Hematopoietic multipotent progenitor cell treated with erythropoietin and hydrocortisone succinate and interleukin-3 and kit ligand, for 6 days (in vitro differentiated cells): ENCODE data around the gene LINGO1.

Source experiments
- DNase-seq: peaks from one replicate; pipeline ENCODE4 v3.0.0-alpha.2; 2015

Gene LINGO1

DNA sequence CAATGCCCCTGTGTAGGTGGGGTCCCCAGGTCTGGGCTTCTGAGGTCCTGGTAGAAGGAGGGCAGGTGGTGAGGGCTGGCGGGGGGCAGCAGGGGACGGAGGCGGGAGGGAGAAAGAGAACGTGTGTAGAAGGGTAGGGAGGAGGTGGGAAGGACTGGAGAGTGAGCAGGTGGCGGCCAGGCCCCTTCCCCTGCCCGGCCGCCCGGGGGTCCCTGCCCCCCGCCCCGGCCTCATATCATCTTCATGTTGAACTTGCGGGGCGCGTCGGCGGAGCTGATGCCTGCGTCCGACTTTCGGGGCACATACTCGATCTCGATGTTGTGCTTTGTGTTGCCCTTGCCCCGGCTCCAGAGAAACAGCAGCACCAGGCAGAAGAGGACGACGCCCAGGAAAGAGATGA, 18.9 kb downstream of the LINGO1 start:
- DNase-seq: no peak

- no peak for DNase-seq
Observed at GRCh38 chr15:77612958-77613601, 19.6 kb downstream of the LINGO1 start.

GRCh38 chr15:77611767-77612166, 20.9 kb downstream of the LINGO1 start:
- no peak for DNase-seq

DNA sequence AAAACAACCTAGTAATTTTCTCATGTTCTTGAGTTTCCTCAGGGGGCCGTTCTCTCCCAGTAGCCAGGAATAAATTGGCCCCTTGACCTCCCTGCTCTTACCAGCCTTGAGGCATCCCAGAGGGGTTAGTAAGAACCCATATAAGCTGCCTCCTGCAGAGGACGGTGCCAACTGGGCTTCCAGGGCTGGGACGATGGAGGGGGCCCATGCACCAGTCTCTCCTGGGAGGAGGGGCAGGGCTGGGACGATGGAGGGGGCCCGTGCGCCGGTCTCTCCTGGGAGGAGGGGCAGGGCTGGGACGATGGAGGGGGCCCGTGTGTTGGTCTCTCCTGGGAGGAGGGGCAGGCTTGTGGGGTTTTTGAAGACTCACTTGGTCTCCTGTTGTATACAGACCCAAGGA, 22.0 kb downstream of the LINGO1 start:
- DNase-seq: no peak

- no peak for DNase-seq
Observed at GRCh38 chr15:77609558-77609957, 23.2 kb downstream of the LINGO1 start.

- DNase-seq: peak; percentile 90
Observed at GRCh38 chr15:77608774-77609173, 23.9 kb downstream of the LINGO1 start.

GRCh38 chr15:77607894-77608261, 24.8 kb downstream of the LINGO1 start:
- DNase-seq: peak; percentile 21

DNA sequence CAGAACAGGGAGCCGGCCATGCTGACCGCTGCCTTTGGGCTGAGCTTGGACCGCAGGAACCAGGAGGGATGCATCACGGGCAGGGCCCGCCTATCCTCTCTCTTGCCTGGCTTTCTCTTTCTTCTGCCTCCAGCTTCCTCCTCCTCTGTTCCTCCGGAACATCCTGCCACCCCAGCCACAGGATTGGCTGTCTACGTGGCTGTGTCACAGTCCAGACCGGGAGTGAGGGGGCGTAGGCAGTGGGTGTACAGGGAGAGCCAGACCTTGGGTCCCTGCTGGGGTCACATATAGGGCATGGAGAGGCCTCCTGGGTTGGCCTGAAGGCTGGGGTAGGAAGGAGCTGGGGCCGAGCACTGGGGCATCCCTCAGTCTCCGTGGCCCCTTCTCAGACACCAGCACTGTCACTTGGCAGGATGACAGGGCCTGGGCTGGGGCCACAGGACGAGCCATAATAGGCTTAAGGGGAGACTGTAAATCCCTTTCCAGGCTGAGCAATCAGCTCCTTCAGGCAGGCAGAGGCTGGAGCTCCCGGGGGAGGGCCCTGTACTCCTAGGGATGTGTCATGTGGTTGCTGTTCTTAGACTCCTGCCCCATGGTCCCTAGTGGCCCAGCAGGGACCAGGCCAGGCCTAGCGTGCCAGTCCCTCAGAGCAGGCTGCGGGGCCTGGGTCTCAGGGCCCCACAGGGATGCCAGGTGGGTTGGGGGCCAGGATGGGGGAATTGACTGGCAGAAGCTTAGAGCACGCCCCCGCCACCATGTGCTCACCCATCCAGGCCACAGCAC, 25.4 kb downstream of the LINGO1 start:
- no peak for DNase-seq

- DNase-seq: no peak
Observed at GRCh38 chr15:77606142-77607034, 26.3 kb downstream of the LINGO1 start.

- DNase-seq: no peak
Observed at GRCh38 chr15:77605547-77605946, 27.2 kb downstream of the LINGO1 start.

DNA sequence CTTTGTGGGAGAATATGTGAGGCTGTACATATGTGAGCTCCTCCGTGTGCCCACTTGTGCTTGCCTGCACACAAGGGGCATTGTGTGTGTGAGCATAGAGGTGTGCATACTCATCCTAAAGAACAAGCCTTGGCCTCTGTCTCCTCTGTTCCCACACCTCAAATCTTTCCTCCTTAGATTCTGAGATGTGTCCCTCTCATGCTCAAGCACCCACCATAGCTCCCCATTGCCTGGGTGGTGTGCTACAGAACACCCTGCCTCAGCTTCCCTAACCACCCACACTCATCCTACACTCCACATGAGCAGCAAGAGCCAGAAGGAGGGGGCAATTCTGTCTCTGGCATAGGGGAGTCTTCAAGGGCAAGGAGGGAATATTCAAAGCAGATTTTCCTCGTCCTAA, 27.7 kb downstream of the LINGO1 start:
- no peak for DNase-seq

DNA sequence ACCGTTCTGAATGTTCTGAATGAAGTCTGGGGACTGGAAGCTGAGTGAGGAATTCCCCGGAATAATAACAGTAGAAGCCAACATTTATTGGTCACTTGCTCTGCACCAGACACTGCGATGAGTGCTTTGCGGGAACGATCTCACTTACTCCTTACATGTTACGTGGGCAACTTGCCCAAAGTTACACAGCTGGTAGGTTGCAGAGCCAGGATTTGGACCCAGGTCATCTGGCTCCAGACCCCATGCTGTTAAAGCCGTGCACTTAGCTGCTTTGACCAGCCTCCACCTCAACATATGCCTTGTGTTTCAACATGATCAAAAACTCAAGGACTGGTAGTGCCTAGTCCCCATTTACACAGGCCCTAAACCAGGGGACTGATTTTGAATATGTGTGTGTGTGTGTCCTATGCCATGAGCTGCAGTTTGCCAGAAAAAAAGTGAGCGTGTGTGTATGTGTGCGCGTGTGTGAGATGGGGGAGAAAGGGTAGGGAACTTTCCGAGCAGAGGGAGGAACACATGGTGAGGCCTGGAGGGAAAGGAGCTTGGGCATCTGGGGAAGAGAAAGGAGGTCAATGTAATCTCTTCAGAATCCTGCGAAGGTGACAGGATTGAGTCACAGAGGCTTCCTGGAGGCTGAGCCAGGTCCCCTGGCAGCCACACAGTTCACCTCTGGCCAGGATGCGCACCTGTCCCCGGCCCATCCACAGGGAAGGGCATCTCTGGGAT, 28.9 kb downstream of the LINGO1 start:
- no peak for DNase-seq

DNA sequence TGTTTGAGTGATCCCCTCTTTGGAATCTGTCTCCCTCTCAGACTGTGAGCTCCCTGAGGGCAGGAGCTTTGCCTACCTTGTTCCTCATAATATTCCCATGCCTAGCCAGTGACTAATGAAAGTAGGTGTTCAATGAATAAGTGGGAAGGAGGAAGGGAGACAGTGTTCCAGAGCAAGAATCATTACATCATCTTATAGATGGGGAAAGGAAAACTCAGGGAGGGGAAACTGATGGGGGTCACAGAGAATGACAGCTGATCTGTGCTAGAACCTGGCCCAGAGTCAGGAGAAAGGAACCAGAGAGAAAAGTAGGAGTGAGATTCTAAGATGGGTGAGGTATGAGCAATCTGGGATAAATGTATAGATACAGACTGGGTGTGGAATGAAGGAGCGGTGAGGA, 29.9 kb downstream of the LINGO1 start:
- DNase-seq: no peak

DNA sequence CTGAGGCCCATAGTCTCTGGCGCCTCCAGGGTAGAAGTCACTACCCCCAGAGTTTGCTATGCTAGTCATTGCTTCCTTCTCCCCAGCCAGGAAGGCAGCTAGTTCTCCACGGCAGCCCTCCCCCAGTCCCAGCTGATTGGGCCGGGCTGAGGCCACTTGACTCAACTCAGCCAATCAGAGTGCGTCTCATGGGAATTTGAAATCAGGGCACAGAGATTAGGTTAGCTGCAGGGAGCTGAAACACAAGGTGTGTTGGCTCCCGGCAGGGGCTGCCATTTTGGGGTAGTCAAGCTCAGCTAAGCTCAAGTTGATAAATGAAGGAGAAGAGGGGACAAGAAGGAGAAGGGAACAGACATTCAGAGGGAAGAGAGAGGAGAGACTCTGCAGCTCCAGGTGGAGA, 32.8 kb downstream of the LINGO1 start:
- peak; percentile 34 for DNase-seq

DNA sequence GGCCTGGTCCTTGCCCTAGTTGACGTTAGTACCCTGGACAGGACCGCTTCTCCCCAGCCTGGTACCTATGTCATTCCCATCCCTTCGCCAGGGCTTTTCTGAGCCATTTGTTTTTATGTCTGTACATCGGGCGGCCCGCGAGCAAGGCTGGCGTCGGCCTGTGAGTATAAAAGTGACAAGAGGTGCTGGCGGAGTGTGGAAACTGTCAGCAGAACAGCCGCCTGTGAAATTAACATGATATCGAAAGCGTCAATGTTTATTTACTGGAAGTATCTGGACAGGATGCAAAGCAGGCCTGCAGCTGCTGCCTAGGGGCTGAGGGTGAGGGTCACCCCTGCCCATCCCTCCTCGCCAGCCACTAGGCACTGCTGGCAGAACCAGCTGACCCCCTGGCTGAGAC, 33.4 kb downstream of the LINGO1 start:
- no peak for DNase-seq

DNA sequence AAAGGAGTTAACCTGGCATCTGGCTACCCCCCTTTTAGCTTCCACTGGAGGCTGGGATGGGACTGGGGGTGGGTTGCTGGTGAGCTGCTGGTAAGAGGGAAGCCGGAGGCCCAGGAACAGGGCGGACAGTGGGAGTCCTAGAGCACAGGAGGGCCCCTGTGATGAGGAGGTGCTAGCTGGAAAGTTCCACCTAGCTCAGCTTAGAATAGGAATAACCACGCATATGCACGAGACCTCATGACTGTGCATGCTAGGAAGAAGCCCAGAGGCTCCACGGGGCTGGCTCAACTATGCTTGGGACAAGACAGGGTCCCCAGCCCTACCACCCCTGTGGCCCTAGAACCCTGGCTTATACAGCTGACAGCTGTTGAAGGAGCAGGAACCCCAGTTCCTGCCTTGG, 34.1 kb downstream of the LINGO1 start:
- DNase-seq: no peak

GRCh38 chr15:77597804-77598453, 34.8 kb downstream of the LINGO1 start:
- DNase-seq: no peak

DNA sequence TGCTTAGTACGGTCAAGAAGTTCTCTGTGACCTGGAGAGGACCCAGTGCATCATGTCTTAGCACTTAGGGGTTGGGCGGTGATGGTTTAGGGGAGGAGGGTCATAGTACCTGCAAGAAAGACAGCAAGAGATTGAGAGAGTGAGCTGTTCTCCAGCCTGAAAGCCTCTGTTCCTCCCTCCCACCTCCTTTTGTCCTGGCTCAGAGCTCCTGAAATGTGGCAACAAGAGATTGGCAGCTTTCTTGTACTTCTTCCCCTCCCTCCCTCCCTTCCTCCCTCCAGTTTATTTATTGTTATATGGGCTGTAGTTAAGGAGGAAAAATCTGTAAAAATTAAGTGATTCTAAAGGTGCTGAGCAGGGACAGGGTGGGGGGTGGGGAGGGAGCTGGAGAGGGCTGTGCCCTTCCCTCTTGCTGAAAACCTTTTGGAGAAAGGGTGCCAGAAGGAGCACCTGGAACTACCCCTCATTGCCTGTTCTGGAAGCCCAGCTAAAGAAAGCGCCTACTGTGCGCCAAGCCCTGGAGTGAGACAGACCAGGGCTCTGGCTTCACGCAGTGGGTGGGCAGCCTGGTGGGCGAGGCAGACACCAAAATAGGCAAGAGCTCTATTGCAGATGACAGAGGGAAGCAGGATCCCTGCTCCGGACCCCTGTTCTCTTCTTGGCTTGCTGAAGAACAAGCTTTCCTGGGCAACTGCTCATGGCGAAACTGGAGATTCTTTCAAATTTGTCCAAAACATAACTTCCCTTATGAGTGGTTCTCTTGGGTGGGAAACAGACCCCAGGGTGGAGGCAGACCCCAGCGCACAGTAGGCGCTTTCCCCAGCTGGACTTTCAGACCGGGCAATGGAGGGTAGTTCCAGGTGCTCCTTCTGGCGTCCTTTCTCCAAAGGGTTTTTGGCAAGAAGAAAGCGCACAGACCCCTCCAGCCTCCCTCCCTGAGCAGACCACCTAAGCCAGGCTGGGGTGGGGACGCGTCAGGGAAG, 35.6 kb downstream of the LINGO1 start:
- DNase-seq: no peak

- no peak for DNase-seq
Observed at GRCh38 chr15:77595231-77595630, 37.5 kb downstream of the LINGO1 start.

DNA sequence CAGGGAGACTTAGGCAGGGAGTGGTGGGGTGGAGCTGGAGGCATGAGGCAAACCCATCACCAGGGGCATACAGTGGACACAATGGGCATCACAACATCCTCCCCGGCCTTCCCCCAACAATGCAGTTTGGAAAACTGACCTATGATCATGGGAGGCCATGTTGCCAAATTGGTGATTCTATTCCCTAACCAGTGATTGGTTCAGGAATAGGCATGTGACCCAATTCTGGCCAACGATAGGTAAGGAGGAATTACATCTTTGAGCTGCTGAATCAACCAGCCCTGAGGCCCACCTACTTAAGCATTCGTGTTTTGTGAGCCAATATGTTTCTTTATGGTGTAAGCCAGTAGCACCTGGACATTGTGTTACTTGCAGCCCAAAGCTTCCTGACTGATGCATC, 40.0 kb downstream of the LINGO1 start:
- no peak for DNase-seq

- DNase-seq: no peak
Observed at GRCh38 chr15:77591968-77592613, 40.6 kb downstream of the LINGO1 start.
